PC-3 (cell line): ENCODE data around the gene B4GALT3. TPM values are rescaled to one million over a fixed set of nuclear protein-coding genes. Genes with fewer than 3 reads are reported as not detected.

Source experiments
- ATAC-seq: fragments of 200-7000 bp; cut with Tn5 transposase; 2 replicates; pipeline ENCODE4 v1.9.1; 2020; ENCODE audit warnings: mild to moderate bottlenecking, moderate library complexity
- BruUV-seq: library from RNA; stranded (reverse); fragments of 400-500 nt; replicated peaks from 2 replicates; lab custom pipeline; 2021; lab: Mats Ljungman, UMichigan
- CTCF ChIA-PET: fragments of 300-600 bp; sonication (Branson Sonifier 250); formaldehyde crosslinking; loops from one replicate; lab custom pipeline; 2022; ENCODE audit warnings: antibody characterized with exemption; lab: Charles Lee
- POLR2A ChIA-PET: fragments of 300-600 bp; sonication (Branson Sonifier 250); formaldehyde crosslinking; loops from one replicate; lab custom pipeline; 2022; ENCODE audit warnings: antibody characterized with exemption; ENCODE audit not compliant: unreplicated experiment; lab: Charles Lee
- DNase-seq: peaks from one replicate; pipeline ENCODE4 v3.0.0-alpha.2; 2015
- H2AFZ ChIP-seq: fragments of 300-600 bp; sonication (generic); 2 replicates; pipeline ENCODE4 v1.6.0; 2016; ENCODE audit warnings: antibody characterized with exemption, low read length
- H3F3A ChIP-seq: fragments of 300-600 bp; sonication (generic); one replicate; pipeline ENCODE4 v1.6.0; 2017; ENCODE audit warnings: antibody characterized with exemption, low read length, control low read depth, mild to moderate bottlenecking; ENCODE audit not compliant: unreplicated experiment
- H3K27ac ChIP-seq: fragments of 300-600 bp; sonication (generic); 2 replicates; pipeline ENCODE4 v1.5.1; 2016; ENCODE audit warnings: mild to moderate bottlenecking, low read length
- H3K27me3 ChIP-seq: fragments of 300-600 bp; sonication (generic); 2 replicates; pipeline ENCODE4 v1.6.1; 2016; ENCODE audit warnings: low read length, mixed read lengths
- H3K36me3 ChIP-seq: fragments of 300-600 bp; sonication (generic); 2 replicates; pipeline ENCODE4 v1.6.1; 2016; ENCODE audit warnings: low read depth, mixed run types, low read length, mixed read lengths
- H3K4me1 ChIP-seq: fragments of 300-600 bp; sonication (generic); 2 replicates; pipeline ENCODE4 v1.5.1; 2016; ENCODE audit warnings: low read length; ENCODE audit not compliant: insufficient read depth
- H3K4me2 ChIP-seq: fragments of 300-600 bp; sonication (generic); 2 replicates; pipeline ENCODE4 v1.6.0; 2016; ENCODE audit warnings: low read length
- H3K4me3 ChIP-seq: fragments of 300-600 bp; sonication (generic); 2 replicates; pipeline ENCODE4 v1.5.1; 2016; ENCODE audit warnings: mild to moderate bottlenecking, low read length, mixed read lengths
- H3K79me2 ChIP-seq: fragments of 300-600 bp; sonication (generic); 2 replicates; pipeline ENCODE4 v1.6.1; 2017; ENCODE audit warnings: low read length, mixed read lengths
- H3K9ac ChIP-seq: fragments of 300-600 bp; sonication (generic); 2 replicates; pipeline ENCODE4 v1.6.0; 2016; ENCODE audit warnings: mild to moderate bottlenecking, low read length
- H3K9me2 ChIP-seq: fragments of 300-600 bp; sonication (generic); replicated peaks from 2 replicates; pipeline ENCODE4 v1.6.1; 2016; ENCODE audit warnings: mixed run types, low read length, mixed read lengths
- H3K9me3 ChIP-seq: fragments of 300-600 bp; sonication (generic); 2 replicates; pipeline ENCODE4 v1.6.1; 2016; ENCODE audit warnings: low read length, mixed read lengths
- H4K20me1 ChIP-seq: fragments of 300-600 bp; sonication (generic); 2 replicates; pipeline ENCODE4 v1.6.1; 2016; ENCODE audit warnings: low read length, mixed read lengths
- CTCF ChIP-seq: fragments of 300-600 bp; sonication (generic); conservative IDR thresholded peaks from 2 replicates; pipeline ENCODE4 v1.5.1; 2017; ENCODE audit warnings: antibody characterized with exemption, low read depth, mild to moderate bottlenecking, low read length
- EZH2 ChIP-seq: fragments of 300-600 bp; sonication (generic); IDR thresholded peaks from one replicate; pipeline ENCODE4 v1.6.1; 2017; ENCODE audit warnings: antibody characterized with exemption, mild to moderate bottlenecking, low read length; ENCODE audit not compliant: unreplicated experiment
- EZH2phosphoT487 ChIP-seq: fragments of 300-600 bp; sonication (generic); IDR thresholded peaks from 2 replicates; pipeline ENCODE4 v1.6.1; 2018; ENCODE audit warnings: mild to moderate bottlenecking, antibody characterized with exemption, low read length, borderline replicate concordance
- intact Hi-C: fragments of 100-400 bp; cut with micrococcal nuclease; formaldehyde crosslinking; loops from 2 replicates; pipeline ENCODE4 v1.9.0; 2023
- total RNA-seq: library from RNA; depleted of rRNA; stranded (reverse); fragments of >200 nt; gene quantifications from 2 replicates; pipeline ENCODE4 v1.2.3, GENCODE V29; 2014

B4GALT3 gene
- total RNA-seq, 1 experiment from 2014 or later, result 85.4 TPM

- Histone ChIP-seq H3K9ac (peak overlapping the region; percentile 80), H3K4me2 (peak overlapping the region; percentile 82), H3F3A (no peaks in the 10 kb centered on the region), H3K36me3 (peaks cover 22% of the 10 kb centered on the region), H3K4me1 (peaks cover 26% of the 10 kb centered on the region), H4K20me1 (no peaks in the 10 kb centered on the region), H2AFZ (peak overlapping the region; percentile 85), H3K27ac (peak overlapping the region; percentile 33), H3K79me2 (peaks cover 16% of the 10 kb centered on the region), H3K9me2 (no peaks in the 10 kb centered on the region), H3K9me3 (no peaks in the 10 kb centered on the region), H3K4me3 (peak overlapping the region; percentile 79), H3K27me3 (no peaks in the 10 kb centered on the region)
- ATAC-seq, result no peak
- peak; percentile 9 for DNase-seq
- CTCF ChIA-PET, result interaction anchor here (0.6 to 3.0 kb wide), 13 partner anchors 18 to 1276 kb away, joined by 3 to 39 read pairs (median 8); partner anchors contain the start of genes NDUFS2 and PPOX
- POLR2A ChIA-PET, result interaction anchor here (0.6 to 0.9 kb wide), 3 partner anchors 64 to 1033 kb away, joined by 3 to 7 read pairs (median 7); no protein-coding TSS in a partner anchor
- BruUV-seq, result TSS peak; percentile 34
- TF ChIP-seq CTCF, result no peak
- TF ChIP-seq EZH2phosphoT487, result no peak
- no peak for TF ChIP-seq EZH2
- intact Hi-C loops, result loop anchor here (2.0 kb wide), 1 partner anchor 88 kb away; the partner anchor contains the start of gene SDHC
Measured at GRCh38 chr1:161226320-161226711, 49.0 kb upstream of the B4GALT3 start.

- Histone ChIP-seq H3K4me2 (peak within 1 kb of the TSS; percentile 82), H3K9ac (peak within 1 kb of the TSS; percentile 80), H3K4me1 (peaks cover 26% of the 10 kb centered on the region), H3F3A (no peaks in the 10 kb centered on the region), H2AFZ (peak within 1 kb of the TSS; percentile 85), H4K20me1 (no peaks in the 10 kb centered on the region), H3K4me3 (peak within 1 kb of the TSS; percentile 79), H3K27me3 (no peaks in the 10 kb centered on the region), H3K9me2 (no peaks in the 10 kb centered on the region), H3K27ac (peak within 1 kb of the TSS; percentile 33), H3K9me3 (no peaks in the 10 kb centered on the region), H3K36me3 (peaks cover 22% of the 10 kb centered on the region), H3K79me2 (peaks cover 16% of the 10 kb centered on the region)
- ChIA-PET POLR2A (interaction anchor here (0.5 to 1.0 kb wide), 8 partner anchors 56 to 1032 kb away, joined by 3 to 7 read pairs (median 5); no protein-coding TSS in a partner anchor), CTCF (interaction anchor here (0.6 to 3.0 kb wide), 23 partner anchors 8 to 1276 kb away, joined by 3 to 39 read pairs (median 6); partner anchors contain the start of genes NDUFS2, PPOX and SDHC)
- no TSS peak for BruUV-seq
- intact Hi-C loops, result loop anchor here (1.0 to 2.0 kb wide), 4 partner anchors 15 to 89 kb away; partner anchors contain the start of genes NDUFS2 and SDHC
- ATAC-seq (peak; percentile 89), DNase-seq (peak; percentile 100)
- TF ChIP-seq EZH2phosphoT487, result no peak
- peak; percentile 75 for TF ChIP-seq CTCF
Measured at GRCh38 chr1:161225534-161226319, 48.4 kb upstream of the B4GALT3 start, which contains the start of gene TOMM40L. Gene TOMM40L, plus strand, starts transcription at chr1:161226060. Its CDS starts 430 bp downstream, at chr1:161226490.
